Pancreas (tissue), 10 donors: ENCODE results near the gene PLEKHG4. TPM values are rescaled to one million over a fixed set of nuclear protein-coding genes. Genes with fewer than 3 reads are reported as not detected.

ENCODE experiments used
- ATAC-seq, 4 donors: fragments of 200-7000 bp; cut with Tn5 transposase; one replicate each; pipeline versions ENCODE4 v1.8.0 to v1.9.1; 2020; ENCODE audit warnings: mild to moderate bottlenecking in 4 of 4, moderate library complexity in 4 of 4
- DNase-seq, 6 donors: peaks; one replicate each; pipeline ENCODE4 v3.0.0-alpha.2; 2020
- FAIRE-seq: peaks from 2 replicates; lab custom pipeline; 2012; peaks lifted over from hg19 to GRCh38; lab: Jason Lieb, UNC
- H3K27ac ChIP-seq, 4 donors: fragments of 200-600 bp; sonication (generic); 1 replicate in 3 of 4; 2 replicates in 1 of 4; pipeline versions ENCODE4 v1.5.0 to v1.8.0; 2020
- H3K27me3 ChIP-seq, 4 donors: fragments of 200-600 bp; one replicate each; pipeline ENCODE4 v1.8.0; 2021
- H3K36me3 ChIP-seq, 3 donors: fragments of 200-600 bp; sonication (generic) in 1 of 3; one replicate each; pipeline versions ENCODE4 v1.5.0 to v1.8.0; 2020 to 2021
- H3K4me1 ChIP-seq, 3 donors: fragments of 200-600 bp; one replicate each; pipeline ENCODE4 v1.8.0; 2021
- H3K4me3 ChIP-seq, 4 donors: fragments of 200-600 bp; sonication (generic) in 2 of 4; one replicate each; pipeline versions ENCODE4 v1.5.0 to v1.8.0; 2020 to 2021
- H3K9me3 ChIP-seq, 4 donors: fragments of 200-600 bp; one replicate each; pipeline ENCODE4 v1.8.0; 2021
- WGBS, 2 donors: extraction: QIAGEN DNeasy Blood & Tissue Kit; methylation state at CpG; one replicate each; pipeline ENCODE4 v1.1.7; 2013; 5-methylcytosine and 5-hydroxymethylcytosine counted together
- intact Hi-C, 3 donors: fragments of 100-400 bp; cut with DNase I; formaldehyde crosslinking; loops; one replicate each; pipeline versions ENCODE4 v1.11.1 to v1.14.2; 2022
- polyA plus RNA-seq, 2 donors: library from polyadenylated mRNA; stranded (reverse); fragments of 200-250 nt; gene quantifications; one replicate each; pipeline ENCODE4 v1.2.3, GENCODE V29; 2013
- total RNA-seq, 6 donors: library from RNA; stranded (reverse); fragmentation: NEBNext Ultra II Directional in 4 of 6; extraction: Animal tissue kit (Norgen Biotek cat#: 25700) in 4 of 6; gene quantifications; one replicate each; pipeline versions ENCODE4 v1.2.1 to v1.2.4, GENCODE V29; 2021 to 2023
- TF ChIP-seq, protein P1 (sequence below), 4 donors: fragments of 200-600 bp; sonication (generic) in 3 of 4; IDR thresholded peaks; one replicate each; pipeline versions ENCODE4 v1.5.0 to v1.8.0; 2021; ENCODE audit warnings: antibody characterized with exemption in 4 of 4
- donor health status: healthy with polysubstance abuse.
- donor health status: DM: no; HTN: no; CAD: no; lungs with moderate emphysema.
- donor health status: DM: no; HTN: no; CAD: no.
- donor health status: control.
- donor health status: control.
- donor health status: Bipolar disorder and iron deficiency.
- donor health status: DM: yes; HTN: yes; CAD: no.
- donor health status: DM: no; HTN: no; CAD: no.
- donor health status: DM: no; HTN: no; CAD: no.
- donor health status: DM: yes; HTN: yes; CAD: no.

The PLEKHG4 gene
- total and polyA plus RNA-seq, 8 donors = 3.5 to 28.5 (median 6.2) TPM

DNA sequence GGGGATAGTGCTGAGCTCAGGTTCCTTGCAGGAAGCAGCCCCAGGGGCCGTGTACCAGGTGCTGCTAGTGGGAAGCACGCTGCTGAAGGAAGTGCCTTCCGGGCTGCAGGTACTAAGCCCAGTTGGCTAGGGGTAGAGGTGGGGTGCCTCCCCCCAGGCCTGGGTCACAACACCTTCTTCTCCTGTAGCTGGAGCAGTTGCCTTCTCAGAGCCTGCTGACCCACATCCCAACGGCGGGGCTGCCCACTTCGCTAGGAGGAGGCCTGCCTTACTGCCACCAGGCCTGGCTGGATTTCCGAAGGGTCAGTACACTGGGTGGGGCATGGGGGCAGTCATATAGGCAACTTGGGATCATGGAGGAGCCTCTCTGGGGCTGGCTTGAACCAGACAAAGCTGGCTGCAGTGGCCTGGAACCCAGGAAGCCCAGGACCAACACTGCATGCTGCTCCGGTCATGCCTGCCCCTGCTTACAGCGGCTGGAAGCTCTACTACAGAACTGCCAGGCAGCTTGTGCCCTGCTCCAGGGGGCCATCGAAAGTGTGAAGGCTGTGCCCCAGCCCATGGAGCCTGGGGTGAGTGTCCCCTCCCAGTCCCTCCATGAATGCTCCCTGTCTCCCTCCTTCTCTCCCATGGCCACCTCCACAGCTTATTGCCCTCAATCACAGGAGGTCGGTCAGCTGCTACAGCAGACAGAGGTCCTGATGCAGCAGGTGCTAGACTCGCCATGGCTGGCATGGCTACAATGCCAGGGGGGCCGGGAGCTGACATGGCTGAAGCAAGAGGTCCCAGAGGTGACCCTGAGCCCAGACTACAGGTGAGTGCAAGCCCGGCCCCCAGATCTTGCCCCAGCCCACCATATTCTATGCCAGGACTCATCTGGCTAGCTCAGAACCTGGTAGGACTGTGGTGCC is 2.5 kb downstream of the PLEKHG4 start:
- Histone ChIP-seq H3K4me3 (no peak overlapping the region), H3K27me3 (no peaks in the 10 kb centered on the region), H3K9me3 (no peaks in the 10 kb centered on the region), H3K4me1 (peaks cover 0 to 6% (median 0%) of the 10 kb centered on the region in 3 donors), H3K27ac (no peak overlapping the region), H3K36me3 (no peaks in the 10 kb centered on the region)
- peak in 2 of 6 donors; percentile 20 to 51 for DNase-seq
- no peak for FAIRE-seq
- TF ChIP-seq, protein P1, sequence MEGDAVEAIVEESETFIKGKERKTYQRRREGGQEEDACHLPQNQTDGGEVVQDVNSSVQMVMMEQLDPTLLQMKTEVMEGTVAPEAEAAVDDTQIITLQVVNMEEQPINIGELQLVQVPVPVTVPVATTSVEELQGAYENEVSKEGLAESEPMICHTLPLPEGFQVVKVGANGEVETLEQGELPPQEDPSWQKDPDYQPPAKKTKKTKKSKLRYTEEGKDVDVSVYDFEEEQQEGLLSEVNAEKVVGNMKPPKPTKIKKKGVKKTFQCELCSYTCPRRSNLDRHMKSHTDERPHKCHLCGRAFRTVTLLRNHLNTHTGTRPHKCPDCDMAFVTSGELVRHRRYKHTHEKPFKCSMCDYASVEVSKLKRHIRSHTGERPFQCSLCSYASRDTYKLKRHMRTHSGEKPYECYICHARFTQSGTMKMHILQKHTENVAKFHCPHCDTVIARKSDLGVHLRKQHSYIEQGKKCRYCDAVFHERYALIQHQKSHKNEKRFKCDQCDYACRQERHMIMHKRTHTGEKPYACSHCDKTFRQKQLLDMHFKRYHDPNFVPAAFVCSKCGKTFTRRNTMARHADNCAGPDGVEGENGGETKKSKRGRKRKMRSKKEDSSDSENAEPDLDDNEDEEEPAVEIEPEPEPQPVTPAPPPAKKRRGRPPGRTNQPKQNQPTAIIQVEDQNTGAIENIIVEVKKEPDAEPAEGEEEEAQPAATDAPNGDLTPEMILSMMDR (IDR thresholded peaks at IDR 0.05) = no peak
- ATAC-seq = no peak
- 82 to 94% methylated on average over 14 of the region's 14 CpGs for whole genome bisulfite sequencing, 2 donors
- intact Hi-C loops = no loop called here

DNA sequence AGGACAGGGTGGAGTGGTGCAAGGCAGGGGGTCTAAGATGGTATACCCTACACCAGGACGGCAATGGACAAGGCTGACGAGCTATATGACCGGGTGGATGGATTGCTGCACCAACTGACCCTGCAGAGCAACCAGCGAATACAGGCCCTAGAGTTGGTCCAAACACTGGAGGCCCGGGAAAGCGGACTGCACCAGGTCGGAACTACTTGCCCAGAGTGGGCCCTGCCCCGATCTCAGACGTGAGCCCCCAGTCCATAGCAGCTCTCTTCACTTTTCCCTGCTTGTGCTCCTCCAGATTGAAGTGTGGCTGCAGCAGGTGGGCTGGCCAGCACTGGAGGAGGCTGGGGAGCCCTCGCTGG is 3.1 kb downstream of the PLEKHG4 start:
- no peak for ATAC-seq
- Histone ChIP-seq H3K27ac (no peak overlapping the region), H3K27me3 (no peaks in the 10 kb centered on the region), H3K4me1 (peaks cover 0 to 6% (median 0%) of the 10 kb centered on the region in 3 donors), H3K36me3 (no peaks in the 10 kb centered on the region), H3K9me3 (no peaks in the 10 kb centered on the region), H3K4me3 (no peak overlapping the region)
- no peak for FAIRE-seq
- WGBS, 2 donors = 92 to 98% methylated on average over 10 of the region's 10 CpGs
- peak in 1 of 6 donors; percentile 32 for DNase-seq
- TF ChIP-seq, protein P1 (IDR thresholded peaks at IDR 0.05) = no peak
- intact Hi-C loops = no loop called here

DNA sequence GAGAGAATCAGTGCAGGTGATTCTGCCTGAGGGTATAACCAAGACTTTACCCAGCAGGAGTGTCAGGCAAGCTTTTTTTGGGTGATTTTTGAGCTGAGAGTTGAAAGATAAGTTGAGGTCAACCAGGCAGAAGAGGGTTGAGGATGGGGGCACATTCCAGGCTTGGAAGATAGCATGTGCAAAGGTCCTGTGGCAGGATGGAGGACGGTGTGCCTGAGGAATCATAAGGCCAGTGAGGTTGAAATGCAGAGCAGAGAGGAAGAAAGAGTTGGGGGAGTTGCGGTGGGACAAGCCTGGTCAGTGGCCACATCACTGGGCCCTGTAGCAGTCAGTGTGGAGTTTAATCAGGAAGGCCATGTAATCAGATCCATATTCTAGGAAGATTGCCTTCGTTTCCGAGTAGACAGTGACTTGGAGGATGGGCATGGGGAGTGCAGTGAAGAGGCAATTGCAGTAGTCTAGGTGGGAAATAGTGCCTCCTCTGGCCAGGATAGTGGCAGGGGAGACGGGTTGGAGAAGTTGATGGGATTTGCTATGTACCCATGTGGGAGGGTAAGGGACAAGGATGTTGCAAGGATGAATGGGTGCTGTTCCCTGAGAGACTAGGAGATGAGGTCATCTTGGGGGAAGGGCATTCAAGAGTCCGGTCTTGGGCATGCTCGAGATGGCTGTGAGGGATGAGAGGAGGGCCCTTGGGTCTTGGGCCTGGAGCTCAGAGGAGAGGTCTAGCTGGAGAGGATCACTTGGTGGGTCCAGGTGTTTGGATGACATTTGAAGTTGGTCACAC is 3.9 kb downstream of the PLEKHG4 start:
- intact Hi-C loops = no loop called here
- Histone ChIP-seq H3K4me3 (no peak overlapping the region), H3K27ac (no peak overlapping the region), H3K4me1 (peaks cover 0 to 5% (median 0%) of the 10 kb centered on the region in 3 donors), H3K36me3 (no peaks in the 10 kb centered on the region), H3K27me3 (no peaks in the 10 kb centered on the region), H3K9me3 (no peaks in the 10 kb centered on the region)
- TF ChIP-seq, protein P1 (IDR thresholded peaks at IDR 0.05) = no peak
- WGBS, 2 donors = 93% methylated on average over 7 of the region's 7 CpGs
- FAIRE-seq (no peak), DNase-seq (peak in 1 of 6 donors; percentile 7), ATAC-seq (no peak)

DNA sequence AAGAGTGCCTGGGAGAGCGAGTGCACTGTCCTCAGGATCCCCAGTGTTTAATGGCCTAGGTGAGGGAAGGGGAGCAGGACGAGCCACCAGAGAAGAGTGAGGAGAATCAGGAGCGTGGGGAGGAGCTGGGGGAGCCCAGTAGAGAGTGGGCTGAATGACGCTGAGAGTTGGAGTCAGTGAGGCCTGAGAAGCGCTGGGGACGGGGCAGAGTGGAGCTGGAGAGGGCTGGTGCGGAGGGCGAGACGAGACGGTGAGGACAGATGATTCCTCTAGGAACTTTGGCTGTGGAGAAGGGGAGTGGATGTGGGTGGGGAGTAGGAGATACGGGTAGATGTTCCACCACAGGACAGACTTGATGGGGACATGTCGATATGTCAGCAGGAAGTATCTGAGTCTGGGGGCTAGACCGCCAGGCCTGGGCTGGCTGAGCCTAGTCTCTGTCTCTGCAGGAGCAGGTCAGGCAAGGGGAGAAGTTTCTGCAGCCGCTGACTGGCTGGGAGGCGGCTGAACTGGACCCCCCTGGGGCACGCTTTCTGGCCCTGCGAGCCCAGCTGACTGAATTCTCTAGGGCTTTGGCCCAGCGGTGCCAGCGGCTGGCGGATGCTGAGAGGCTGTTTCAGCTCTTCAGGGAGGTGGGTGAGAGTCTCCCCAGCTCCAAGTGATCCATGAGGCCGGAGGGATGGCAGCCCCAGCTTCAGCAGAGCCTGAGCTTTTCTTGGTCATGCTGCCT is 4.7 kb downstream of the PLEKHG4 start:
- H3K27ac ChIP-seq = no peak overlapping the region
- H3K9me3 ChIP-seq = no peaks in the 10 kb centered on the region
- ATAC-seq (no peak), DNase-seq (peak in 1 of 6 donors; percentile 10), FAIRE-seq (no peak)
- no peak overlapping the region for H3K4me3 ChIP-seq
- H3K4me1 ChIP-seq = peaks cover 0 to 2% (median 0%) of the 10 kb centered on the region in 3 donors
- intact Hi-C loops = no loop called here
- H3K27me3 ChIP-seq = no peaks in the 10 kb centered on the region
- WGBS, 2 donors = 91 to 95% methylated on average over 21 of the region's 21 CpGs
- TF ChIP-seq, protein P1 (IDR thresholded peaks at IDR 0.05) = no peak
- H3K36me3 ChIP-seq = no peaks in the 10 kb centered on the region
